Stimulated activated CD8-positive, alpha-beta memory T cell treated with anti-CD3 and anti-CD28 coated beads, Interleukin-4, amount 100 ng/mL, for 4 hours (primary cell): ENCODE data around the gene SELL.
"Not testable (repeated sequence)": the region's sequence is repeated elsewhere in the genome, so short reads cannot be mapped to it uniquely, and the experiment has no call there.

ENCODE experiments used
- DNase-seq, 2 donors: peaks; one replicate each; pipeline ENCODE4 v3.0.0-alpha.2; 2020; ENCODE audit warnings: low read depth in 2 of 2, low spot score in 1 of 2

Gene SELL

DNA sequence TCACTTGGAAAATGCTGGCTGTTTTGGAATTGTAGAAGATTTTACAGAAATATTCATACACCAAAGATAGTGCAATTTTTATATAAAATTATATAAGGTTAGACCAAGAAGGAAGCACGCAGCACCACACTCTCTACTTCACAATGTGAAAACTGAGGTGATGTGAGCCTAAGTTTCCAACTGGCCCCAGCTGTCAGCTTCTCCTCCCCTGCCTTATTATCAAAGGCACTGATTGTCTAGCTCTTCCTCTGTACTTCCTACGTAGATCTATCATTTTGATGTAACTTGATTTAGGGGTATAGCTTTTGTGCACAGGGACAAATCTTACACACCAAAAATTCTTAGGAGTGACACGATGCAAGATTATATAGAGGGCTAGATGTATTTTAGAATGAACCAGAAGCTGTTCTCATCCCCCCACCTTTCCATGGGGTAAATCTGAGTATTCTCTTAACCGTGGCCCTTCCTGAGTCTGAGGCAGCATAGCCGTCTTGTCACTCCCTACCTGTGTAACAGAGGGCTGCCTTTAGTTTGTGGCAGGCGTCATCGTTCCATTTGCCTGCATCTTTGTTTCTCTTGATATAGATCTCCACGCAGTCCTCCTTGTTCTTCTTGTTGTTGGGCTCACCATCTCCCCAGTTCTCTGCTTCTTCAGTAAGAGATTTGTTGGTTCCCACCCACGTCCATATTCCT is 3.4 kb downstream of the SELL start:
- no peak for DNase-seq

DNA sequence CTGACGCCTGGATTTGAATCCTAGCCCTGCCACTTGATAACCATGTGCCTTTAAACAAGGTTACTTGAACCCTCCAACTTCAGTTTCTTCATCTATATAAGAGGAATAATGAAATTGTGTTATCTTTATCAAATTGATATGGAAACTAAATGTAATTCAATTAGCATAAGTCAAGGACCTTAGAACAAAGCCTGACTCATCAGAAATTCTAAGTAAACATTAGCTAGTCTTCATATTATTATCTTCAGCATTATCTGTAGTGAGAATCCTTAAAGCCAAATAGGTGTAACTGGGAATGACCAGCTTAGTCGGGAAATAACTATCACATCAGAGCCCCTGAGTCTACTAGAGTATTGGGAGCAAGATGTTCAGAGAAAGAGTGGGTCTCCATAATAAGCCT is 6.6 kb downstream of the SELL start:
- no peak for DNase-seq

- DNase-seq: no peak
Observed at GRCh38 chr1:169701261-169702005, 10.0 kb downstream of the SELL start.

DNA sequence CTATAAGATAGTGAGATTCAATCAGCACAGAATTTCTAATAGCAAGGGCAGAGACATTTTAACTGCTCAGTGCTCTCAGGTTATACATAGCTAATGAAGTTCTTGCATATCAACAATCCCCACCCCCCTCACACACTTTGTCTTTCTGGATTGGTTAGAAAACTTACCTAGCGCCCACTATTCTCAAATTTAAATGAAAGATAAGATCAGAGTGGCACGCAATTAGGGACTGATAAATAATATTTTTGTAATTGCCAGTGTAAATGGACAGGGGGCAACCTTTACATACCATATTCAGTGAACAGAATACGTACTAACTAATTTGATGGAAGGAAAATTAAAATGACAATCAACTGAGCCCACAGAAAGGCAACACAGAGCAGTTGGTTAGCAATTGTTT is 11.7 kb downstream of the SELL start:
- no peak for DNase-seq

DNA sequence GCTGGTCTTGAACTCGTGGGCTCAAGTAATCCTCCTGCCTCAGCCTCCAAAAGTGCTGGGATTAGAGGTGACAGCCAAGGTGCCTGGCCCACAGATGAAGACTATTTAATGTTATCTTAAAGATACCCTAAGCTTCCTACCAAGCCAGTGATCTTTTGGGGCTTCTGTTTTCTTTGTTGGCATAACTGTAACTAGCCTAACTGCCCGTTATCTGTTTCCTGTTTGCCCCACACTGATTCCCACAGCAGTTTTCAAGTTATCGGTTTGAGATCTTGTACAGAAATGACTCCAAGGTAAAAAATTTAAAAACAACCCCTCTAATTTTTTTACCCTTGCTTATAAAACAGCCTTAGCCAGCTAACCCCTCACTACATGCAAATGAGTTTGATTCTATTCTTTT is 12.4 kb downstream of the SELL start:
- DNase-seq: no peak

GRCh38 chr1:169697755-169698154 is 13.7 kb downstream of the SELL start:
- no peak for DNase-seq

DNA sequence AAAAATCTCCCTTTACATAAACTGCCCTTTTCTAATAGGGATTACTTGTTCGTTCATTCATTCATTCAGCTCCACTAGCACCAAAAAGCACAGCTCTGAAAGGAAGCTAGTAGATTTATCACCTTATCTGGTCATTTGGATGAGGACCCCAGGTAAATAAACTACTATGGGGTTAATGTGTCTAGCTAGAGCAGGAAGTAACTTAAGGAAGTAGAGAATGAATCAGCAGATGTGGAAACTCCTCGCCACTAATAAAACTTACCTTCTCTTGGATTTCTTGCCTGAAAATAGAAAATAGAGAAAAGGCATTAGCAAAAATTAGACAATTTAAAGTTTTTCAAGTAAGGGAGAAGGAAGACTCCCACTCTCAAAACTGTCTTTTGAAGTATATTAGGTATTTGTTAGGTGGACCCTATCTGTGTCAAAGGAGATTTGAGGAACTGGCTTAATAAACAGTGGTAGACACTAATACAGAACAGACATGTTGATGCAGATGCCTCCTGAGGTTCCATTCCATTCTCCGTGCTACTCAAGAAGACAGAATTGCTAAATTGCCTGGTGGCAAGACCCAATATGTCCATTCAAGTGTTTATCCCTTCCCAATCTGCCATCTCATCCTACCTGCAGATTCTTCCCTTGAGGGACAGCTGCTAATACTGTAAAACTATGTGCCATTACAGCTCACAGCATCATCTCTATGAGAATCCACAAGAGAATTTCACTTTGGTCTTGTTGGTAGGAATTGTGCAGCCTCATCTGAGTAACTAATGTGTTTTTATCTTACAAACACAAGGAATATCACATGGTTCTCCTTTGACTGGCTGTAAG is 14.9 kb downstream of the SELL start:
- no peak for DNase-seq

DNA sequence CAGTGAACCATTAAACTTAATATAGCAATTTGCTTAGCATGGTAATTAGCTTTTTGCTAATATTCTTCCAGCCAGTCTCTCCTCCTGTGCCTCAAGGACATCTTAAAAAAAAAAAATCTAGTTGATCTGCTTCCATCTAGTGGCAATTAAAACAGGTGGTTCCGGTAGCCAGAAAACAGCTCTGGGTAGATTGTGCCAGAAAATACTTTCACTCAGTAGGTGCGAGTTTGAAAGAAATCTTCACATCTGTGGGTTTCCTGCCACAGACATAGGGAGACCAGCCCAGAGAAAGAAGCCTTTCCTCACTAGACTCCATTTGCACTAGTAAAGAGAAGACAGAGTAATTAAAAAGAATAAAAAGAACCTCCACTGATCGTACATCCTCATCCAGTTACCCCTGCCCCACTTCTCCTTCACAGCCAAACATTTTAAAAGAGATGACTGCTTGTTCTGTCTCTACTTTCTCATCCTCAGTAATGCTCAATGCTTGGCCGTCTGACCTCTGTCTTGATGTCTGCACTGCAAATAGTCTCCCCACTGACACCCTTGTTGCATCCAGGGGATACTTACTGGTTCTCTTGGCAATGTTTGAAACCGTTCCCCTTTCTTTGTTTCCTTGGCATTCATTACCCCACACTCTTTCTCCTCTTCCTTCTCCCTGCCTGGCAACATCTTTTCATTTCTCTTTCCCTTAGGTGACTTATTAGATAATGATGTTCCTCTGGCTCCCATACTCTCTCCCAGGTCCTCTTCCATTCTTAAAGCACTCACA is 16.9 kb downstream of the SELL start:
- no peak for DNase-seq

DNA sequence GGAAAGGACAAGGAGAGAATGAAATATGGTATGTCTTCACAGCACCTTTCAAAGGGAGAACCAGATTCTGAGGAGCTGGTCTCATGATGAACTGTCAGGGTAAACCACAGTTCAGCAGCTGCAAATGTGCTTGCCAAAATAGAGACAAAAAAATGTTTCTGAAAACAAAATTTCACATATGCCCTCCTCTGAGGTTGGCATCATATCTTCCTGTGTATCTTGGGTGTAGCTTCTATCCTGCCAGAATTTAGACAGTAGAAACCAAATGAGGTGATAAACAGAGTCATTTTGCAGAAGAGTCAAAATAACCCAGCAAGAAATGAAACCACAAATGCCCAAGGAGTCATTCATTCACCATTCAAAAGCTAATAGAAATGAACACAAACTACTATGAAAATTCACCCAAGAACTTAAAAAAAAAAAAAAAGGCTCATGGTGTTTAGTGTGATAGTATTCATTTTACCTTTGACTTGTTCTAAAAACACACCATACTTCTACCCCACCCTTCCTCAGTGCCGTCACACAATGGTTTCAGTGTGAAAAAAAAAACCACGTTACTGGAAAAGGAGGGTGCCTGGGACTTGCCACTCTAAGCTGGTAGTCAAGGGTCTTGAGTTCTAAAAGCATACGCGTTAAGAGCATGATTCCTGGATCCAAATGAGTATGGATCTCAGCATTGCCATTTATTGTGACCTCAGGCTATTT is 18.5 kb downstream of the SELL start:
- DNase-seq: no peak

GRCh38 chr1:169690489-169690888 is 20.9 kb downstream of the SELL start:
- DNase-seq: no peak

DNA sequence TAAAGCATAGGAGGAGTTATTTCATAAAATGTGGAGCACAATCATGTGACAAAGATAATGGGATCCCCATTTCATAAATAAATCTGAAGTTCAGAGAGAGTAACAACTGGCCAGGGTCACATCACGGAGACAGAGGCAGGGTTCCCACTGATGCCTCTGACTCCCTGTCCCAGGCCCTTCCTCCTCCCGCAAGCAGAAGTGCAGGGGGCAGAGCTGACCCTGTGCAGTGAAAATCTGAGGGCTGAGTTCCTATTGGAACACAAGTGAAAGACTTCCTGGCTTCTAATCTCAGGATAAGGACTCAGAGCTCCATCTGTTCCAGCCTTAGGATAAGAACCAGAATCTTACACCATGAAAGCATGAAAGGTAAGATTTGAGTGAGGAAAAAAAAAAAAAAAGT is 22.0 kb downstream of the SELL start:
- DNase-seq: no peak

DNA sequence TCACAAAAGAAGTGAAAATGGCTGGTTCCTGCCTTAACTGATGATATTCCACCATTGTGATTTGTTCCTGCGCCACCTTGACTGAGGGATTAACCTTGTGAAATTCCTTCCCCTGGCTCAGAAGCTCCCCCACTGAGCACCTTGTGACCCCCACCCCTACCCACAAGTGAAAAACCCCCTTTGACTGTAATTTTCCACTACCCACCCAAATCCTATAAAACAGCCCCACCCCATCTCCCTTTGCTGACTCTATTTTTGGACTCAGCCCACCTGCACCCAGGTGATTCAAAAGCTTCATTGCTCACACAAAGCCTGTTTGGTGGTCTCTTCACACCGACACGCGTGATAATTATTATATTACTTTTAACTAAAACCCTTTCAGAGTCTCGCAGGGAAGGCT is 23.0 kb downstream of the SELL start:
- not testable (repeated sequence) for DNase-seq

GRCh38 chr1:169683661-169684060 is 27.8 kb downstream of the SELL start:
- DNase-seq: no peak

GRCh38 chr1:169683168-169683567 is 28.3 kb downstream of the SELL start:
- DNase-seq: not testable (repeated sequence)

DNA sequence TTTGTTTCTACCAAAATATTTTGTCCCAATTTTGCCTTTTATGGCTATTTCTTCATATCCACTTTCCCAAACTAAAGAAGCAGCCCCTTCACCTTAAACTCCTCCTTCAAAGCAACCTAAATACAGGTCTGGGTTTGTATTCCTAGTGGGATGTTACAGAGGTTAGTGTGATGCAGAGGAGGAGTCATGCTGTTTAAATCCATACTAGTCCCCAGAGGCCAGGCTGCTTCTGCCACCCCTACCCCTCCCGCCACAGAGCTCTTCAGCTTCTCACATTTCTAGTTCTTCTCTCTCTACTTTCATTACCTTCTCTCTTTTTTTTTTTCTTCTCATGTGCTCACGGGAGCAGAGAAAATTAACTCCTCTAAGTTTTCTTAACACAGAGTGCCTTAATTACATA is 29.3 kb downstream of the SELL start:
- DNase-seq: no peak

GRCh38 chr1:169681140-169681539 is 30.3 kb downstream of the SELL start:
- no peak for DNase-seq

GRCh38 chr1:169680377-169681019 is 30.9 kb downstream of the SELL start:
- DNase-seq: peak in 1 of 2 donors; percentile 58

DNA sequence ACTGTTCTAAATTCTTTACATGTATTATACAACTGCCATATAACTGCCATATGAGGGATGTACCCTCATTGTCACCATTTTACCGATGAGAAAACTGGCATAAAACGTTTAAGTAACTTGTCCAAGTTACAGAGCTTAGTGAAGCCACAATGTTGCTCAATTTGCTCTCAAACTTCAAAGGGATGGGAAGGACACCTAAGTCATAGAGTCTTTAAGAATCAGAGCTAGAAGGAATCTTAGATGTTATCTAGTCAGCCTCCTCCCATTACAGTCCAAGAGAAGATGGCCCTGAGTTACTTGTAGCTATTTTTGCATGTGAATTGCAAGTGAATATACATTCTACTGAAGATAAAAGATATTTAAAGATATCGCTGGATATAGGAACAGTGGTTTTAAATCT is 31.7 kb downstream of the SELL start:
- DNase-seq: no peak

DNA sequence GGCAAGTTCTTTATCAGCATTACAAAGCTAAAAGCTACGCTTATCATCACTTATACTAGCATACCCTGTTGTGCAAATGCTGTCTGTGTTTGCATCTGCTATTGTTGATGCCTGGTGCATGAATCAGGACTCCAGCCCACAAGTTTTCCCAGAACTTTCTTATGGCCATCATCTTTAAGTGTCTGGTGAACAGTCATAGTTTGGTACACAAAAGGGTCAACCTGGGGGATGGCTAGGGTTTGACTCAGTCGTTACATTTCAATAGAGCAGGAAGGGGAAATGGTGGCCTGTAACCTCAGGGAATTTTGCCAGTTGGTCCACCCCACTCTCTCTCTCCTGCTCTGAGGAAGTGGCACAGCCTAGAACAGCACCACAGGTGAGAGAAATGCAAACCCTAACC is 35.4 kb downstream of the SELL start:
- no peak for DNase-seq

GRCh38 chr1:169670836-169671235 is 40.6 kb downstream of the SELL start:
- DNase-seq: no peak
